NT2/D1 (cell line): ENCODE results near the gene SFTPA2.

Source experiments
- SUZ12 ChIP-seq: IDR thresholded peaks from 2 replicates; pipeline ENCODE4 v1.6.1; 2011; ENCODE audit not compliant: insufficient read length, insufficient read depth; ENCODE audit errors: extremely low read depth
- YY1 ChIP-seq: IDR thresholded peaks from 2 replicates; pipeline ENCODE4 v1.6.1; 2011; ENCODE audit not compliant: insufficient read length, insufficient read depth

- TF ChIP-seq SUZ12 = no peak
- TF ChIP-seq YY1 = no peak
Measured at GRCh38 chr10:79582096-79582495, 21.9 kb upstream of the SFTPA2 start.
